Vagina (tissue), 2 donors: ENCODE results near the gene VWA5B2. TPM values are rescaled to one million over a fixed set of nuclear protein-coding genes. Genes with fewer than 3 reads are reported as not detected.

ENCODE experiments used
- DNase-seq, 2 donors: peaks; one replicate each; pipeline ENCODE4 v3.0.0-alpha.2; 2017; ENCODE audit errors: extremely low spot score in 2 of 2
- H3K27ac ChIP-seq: fragments of 200-600 bp; sonication (generic); one replicate; pipeline ENCODE4 v1.5.1; 2019
- H3K27me3 ChIP-seq: fragments of 200-600 bp; sonication (generic); one replicate; pipeline ENCODE4 v1.5.1; 2019
- H3K36me3 ChIP-seq, 2 donors: fragments of 200-600 bp; sonication (generic); one replicate each; pipeline ENCODE4 v1.5.1; 2017 to 2019
- H3K4me1 ChIP-seq: fragments of 200-600 bp; sonication (generic); one replicate; pipeline ENCODE4 v1.5.1; 2019
- H3K4me3 ChIP-seq, 2 donors: fragments of 200-600 bp; sonication (generic); 1 replicate in 1 of 2; 2 replicates in 1 of 2; pipeline ENCODE4 v1.5.1; 2016 to 2019
- H3K9me3 ChIP-seq: fragments of 200-600 bp; sonication (generic); one replicate; pipeline ENCODE4 v1.5.1; 2019
- CTCF ChIP-seq, 3 experiments: fragments of 450-650 bp in 2 of 3; fragments of 200-600 bp in 1 of 3; sonication (generic) in 1 of 3; IDR thresholded peaks; one replicate each; pipeline ENCODE4 v1.5.1; 2017 to 2019; ENCODE audit warnings: antibody characterized with exemption in 3 of 3, mild to moderate bottlenecking in 2 of 3, moderate library complexity in 2 of 3
- POLR2A ChIP-seq, 2 donors: fragments of 450-650 bp; IDR thresholded peaks; one replicate each; pipeline ENCODE4 v1.6.1; 2017; ENCODE audit warnings: antibody characterized with exemption in 2 of 2, mild to moderate bottlenecking in 2 of 2, moderate library complexity in 2 of 2
- POLR2AphosphoS5 ChIP-seq, 2 donors: sonication (generic); formaldehyde crosslinking; IDR thresholded peaks; one replicate each; pipeline ENCODE4 v1.9.0; 2017; ENCODE audit warnings: antibody characterized with exemption in 2 of 2, mild to moderate bottlenecking in 2 of 2, low read depth in 1 of 2; ENCODE audit not compliant: insufficient read depth in 1 of 2
- intact Hi-C: fragments of 100-400 bp; cut with DNase I; formaldehyde crosslinking; loops from one replicate; pipeline ENCODE4 v1.15.1; 2023
- total RNA-seq: library from RNA; depleted of rRNA; stranded (reverse); fragments of >200 nt; gene quantifications from one replicate; pipeline ENCODE4 v1.2.3, GENCODE V29; 2016

Gene VWA5B2
- total RNA-seq, 1 donor from 2014 or later = 0.98 TPM

- no peak for TF ChIP-seq POLR2AphosphoS5 (IDR thresholded peaks at IDR 0.05; ENCODE audit: insufficient read depth in 1 of 2, low read depth in 1 of 2)
- no peak for TF ChIP-seq POLR2A (IDR thresholded peaks at IDR 0.05)
- no peak for TF ChIP-seq CTCF (IDR thresholded peaks at IDR 0.05)
- H3K4me1 ChIP-seq = peaks cover 19% of the 10 kb centered on the region
- no peaks in the 10 kb centered on the region for H3K36me3 ChIP-seq
- H3K9me3 ChIP-seq = no peaks in the 10 kb centered on the region
- no peak overlapping the region for H3K4me3 ChIP-seq
- H3K27ac ChIP-seq = no peak overlapping the region
- peaks cover 23% of the 10 kb centered on the region for H3K27me3 ChIP-seq
- intact Hi-C loops = no loop called here
- DNase-seq = no peak
Observed at GRCh38 chr3:184233127-184233843, 3.9 kb downstream of the VWA5B2 start.

- Histone ChIP-seq H3K27ac (no peak overlapping the region), H3K4me3 (no peak overlapping the region), H3K27me3 (peaks cover 19% of the 10 kb centered on the region), H3K4me1 (peaks cover 12% of the 10 kb centered on the region), H3K36me3 (no peaks in the 10 kb centered on the region), H3K9me3 (no peaks in the 10 kb centered on the region)
- intact Hi-C loops = no loop called here
- TF ChIP-seq POLR2A (IDR thresholded peaks at IDR 0.05) (no peak), POLR2AphosphoS5 (IDR thresholded peaks at IDR 0.05; ENCODE audit: insufficient read depth in 1 of 2, low read depth in 1 of 2) (no peak), CTCF (IDR thresholded peaks at IDR 0.05) (no peak)
- DNase-seq = no peak
Observed at GRCh38 chr3:184234224-184234623, 4.8 kb downstream of the VWA5B2 start.

DNA sequence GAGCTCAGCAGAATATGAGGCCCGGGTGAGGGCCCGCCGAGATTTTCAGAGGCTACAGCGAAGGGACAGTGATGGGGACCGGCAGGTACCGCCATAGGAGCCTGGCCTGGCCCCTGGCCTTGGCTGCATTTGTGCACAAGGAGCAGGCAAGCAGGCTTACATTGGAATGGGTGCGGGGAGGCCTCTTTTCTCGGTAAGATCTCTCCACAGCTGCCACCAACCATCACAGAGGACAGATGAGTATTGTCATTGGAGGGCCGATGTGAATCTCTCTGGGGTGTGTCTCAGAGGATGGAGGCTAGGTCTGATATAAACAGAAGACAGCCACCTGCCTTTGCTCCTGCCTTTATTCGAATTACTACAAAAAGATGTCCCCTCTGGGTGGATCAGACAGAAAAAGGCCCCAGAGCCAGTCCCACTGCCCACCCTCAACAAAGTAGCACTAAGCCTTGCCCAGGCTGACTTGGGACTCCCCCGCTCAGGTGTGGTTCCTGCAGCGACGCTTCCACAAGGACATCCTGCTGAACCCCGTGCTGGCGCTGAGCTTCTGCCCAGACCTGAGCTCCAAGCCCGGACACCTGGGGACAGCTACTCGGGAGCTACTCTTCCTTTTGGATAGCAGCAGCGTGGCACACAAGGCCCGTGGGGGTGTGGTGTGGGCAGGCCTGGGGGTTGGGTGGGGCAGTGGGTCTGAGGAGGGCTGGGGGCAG, 5.4 kb downstream of the VWA5B2 start:
- H3K27me3 ChIP-seq = peaks cover 13% of the 10 kb centered on the region
- no peak overlapping the region for H3K27ac ChIP-seq
- no peak for TF ChIP-seq CTCF (IDR thresholded peaks at IDR 0.05)
- TF ChIP-seq POLR2A (IDR thresholded peaks at IDR 0.05) = no peak
- TF ChIP-seq POLR2AphosphoS5 (IDR thresholded peaks at IDR 0.05; ENCODE audit: insufficient read depth in 1 of 2, low read depth in 1 of 2) = no peak
- intact Hi-C loops = no loop called here
- DNase-seq = no peak
- H3K9me3 ChIP-seq = no peaks in the 10 kb centered on the region
- H3K4me3 ChIP-seq = no peak overlapping the region
- H3K36me3 ChIP-seq = no peaks in the 10 kb centered on the region
- peaks cover 6% of the 10 kb centered on the region for H3K4me1 ChIP-seq

GRCh38 chr3:184235381-184236032, 6.1 kb downstream of the VWA5B2 start:
- Histone ChIP-seq H3K9me3 (no peaks in the 10 kb centered on the region), H3K4me3 (no peak overlapping the region), H3K27ac (no peak overlapping the region), H3K4me1 (no peaks in the 10 kb centered on the region), H3K36me3 (no peaks in the 10 kb centered on the region), H3K27me3 (peaks cover 7% of the 10 kb centered on the region)
- intact Hi-C loops = no loop called here
- DNase-seq = peak in 1 of 2 donors; percentile 54
- no peak for TF ChIP-seq POLR2A (IDR thresholded peaks at IDR 0.05)
- TF ChIP-seq POLR2AphosphoS5 (IDR thresholded peaks at IDR 0.05; ENCODE audit: insufficient read depth in 1 of 2, low read depth in 1 of 2) = no peak

- H3K4me1 ChIP-seq = peaks cover under 1% of the 10 kb centered on the region
- H3K27me3 ChIP-seq = peaks cover 2% of the 10 kb centered on the region
- no peaks in the 10 kb centered on the region for H3K9me3 ChIP-seq
- H3K36me3 ChIP-seq = no peaks in the 10 kb centered on the region
- TF ChIP-seq CTCF (IDR thresholded peaks at IDR 0.05) (no peak), POLR2AphosphoS5 (IDR thresholded peaks at IDR 0.05; ENCODE audit: insufficient read depth in 1 of 2, low read depth in 1 of 2) (no peak), POLR2A (IDR thresholded peaks at IDR 0.05) (no peak)
- H3K4me3 ChIP-seq = no peak overlapping the region
- no peak for DNase-seq
- H3K27ac ChIP-seq = no peak overlapping the region
- intact Hi-C loops = no loop called here
Observed at GRCh38 chr3:184236033-184236410, 6.6 kb downstream of the VWA5B2 start.
